Ovary (tissue), 9 donors: ENCODE measurements around the gene DEFB123. TPM values are rescaled to one million over a fixed set of nuclear protein-coding genes. Genes with fewer than 3 reads are reported as not detected.

ENCODE experiments used
- DNase-seq, 5 donors: peaks; one replicate each; pipeline ENCODE4 v3.0.0-alpha.2; 2019 to 2020
- H3K27ac ChIP-seq, 2 donors: fragments of 200-600 bp; one replicate each; pipeline versions ENCODE4 v1.5.1 to v1.8.0; 2019 to 2022
- H3K27me3 ChIP-seq: fragments of 200-600 bp; one replicate; pipeline ENCODE4 v1.8.0; 2022
- H3K36me3 ChIP-seq: fragments of 200-600 bp; sonication (generic); one replicate; pipeline ENCODE4 v1.5.1; 2019
- H3K4me1 ChIP-seq: one replicate; pipeline ENCODE4 v1.8.1; 2013; ENCODE audit warnings: mild to moderate bottlenecking, moderate library complexity; ENCODE audit not compliant: insufficient read depth
- H3K4me3 ChIP-seq: fragments of 200-600 bp; sonication (generic); one replicate; pipeline ENCODE4 v1.5.1; 2017
- H3K9me3 ChIP-seq, 2 donors: fragments of 200-600 bp in 1 of 2; sonication (generic) in 1 of 2; one replicate each; pipeline versions ENCODE4 v1.5.1 to v1.8.1; 2013 to 2019; ENCODE audit warnings: mild to moderate bottlenecking in 1 of 2, moderate library complexity in 1 of 2
- EP300 ChIP-seq: sonication (generic); formaldehyde crosslinking; IDR thresholded peaks from one replicate; pipeline ENCODE4 v1.6.1; 2017; ENCODE audit warnings: antibody characterized with exemption
- POLR2A ChIP-seq: fragments of 450-650 bp; IDR thresholded peaks from one replicate; pipeline ENCODE4 v1.6.1; 2017; ENCODE audit warnings: antibody characterized with exemption, mild to moderate bottlenecking, moderate library complexity
- WGBS, 3 donors: extraction: QIAGEN DNeasy Blood & Tissue Kit in 1 of 3; methylation state at CpG; one replicate each; pipeline versions ENCODE4 v1.1.5 to v1.1.7; 2013 to 2017; 5-methylcytosine and 5-hydroxymethylcytosine counted together
- intact Hi-C, 4 donors: fragments of 100-400 bp; cut with DNase I; formaldehyde crosslinking; loops; one replicate each; pipeline versions ENCODE4 v1.11.0 to v1.15.1; 2022 to 2023
- polyA plus RNA-seq, 2 donors: library from polyadenylated mRNA; stranded (reverse); fragments of 200-250 nt in 1 of 2; fragments of 350-450 nt in 1 of 2; fragmentation: Illumina TruSeq in 1 of 2; extraction: RNeasy Lipid Tissue Mini Kit (QIAGEN cat#74804) in 1 of 2; gene quantifications; one replicate each; pipeline ENCODE4 v1.2.3, GENCODE V29; 2013 to 2014
- total RNA-seq, 7 donors: library from RNA; depleted of rRNA in 2 of 7; stranded (reverse); fragments of >200 nt in 2 of 7; fragmentation: NEBNext Ultra II Directional in 3 of 7; extraction: Animal tissue kit (Norgen Biotek cat#: 25700) in 3 of 7; gene quantifications; one replicate each; pipeline versions ENCODE4 v1.1.0 to v1.2.4, GENCODE V29; 2016 to 2023
- TF ChIP-seq, protein P1 (sequence below), 3 donors: fragments of 450-650 bp in 2 of 3; fragments of 200-600 bp in 1 of 3; IDR thresholded peaks; one replicate each; pipeline versions ENCODE4 v1.5.1 to v1.8.0; 2016 to 2022; ENCODE audit warnings: antibody characterized with exemption in 3 of 3, mild to moderate bottlenecking in 1 of 3
- donor health status: DM: no; HTN: no; CAD: no; lungs with moderate emphysema.
- donor health status: DM: no; HTN: no; CAD: no.
- donor health status: Bipolar disorder and iron deficiency.
- donor health status: DM: yes; HTN: yes; CAD: no.
- donor health status: DM: no; HTN: no; CAD: no.
- donor health status: DM: yes; HTN: yes; CAD: no.

DEFB123 gene
- total and polyA plus RNA-seq, 9 donors, result not detected

DNA sequence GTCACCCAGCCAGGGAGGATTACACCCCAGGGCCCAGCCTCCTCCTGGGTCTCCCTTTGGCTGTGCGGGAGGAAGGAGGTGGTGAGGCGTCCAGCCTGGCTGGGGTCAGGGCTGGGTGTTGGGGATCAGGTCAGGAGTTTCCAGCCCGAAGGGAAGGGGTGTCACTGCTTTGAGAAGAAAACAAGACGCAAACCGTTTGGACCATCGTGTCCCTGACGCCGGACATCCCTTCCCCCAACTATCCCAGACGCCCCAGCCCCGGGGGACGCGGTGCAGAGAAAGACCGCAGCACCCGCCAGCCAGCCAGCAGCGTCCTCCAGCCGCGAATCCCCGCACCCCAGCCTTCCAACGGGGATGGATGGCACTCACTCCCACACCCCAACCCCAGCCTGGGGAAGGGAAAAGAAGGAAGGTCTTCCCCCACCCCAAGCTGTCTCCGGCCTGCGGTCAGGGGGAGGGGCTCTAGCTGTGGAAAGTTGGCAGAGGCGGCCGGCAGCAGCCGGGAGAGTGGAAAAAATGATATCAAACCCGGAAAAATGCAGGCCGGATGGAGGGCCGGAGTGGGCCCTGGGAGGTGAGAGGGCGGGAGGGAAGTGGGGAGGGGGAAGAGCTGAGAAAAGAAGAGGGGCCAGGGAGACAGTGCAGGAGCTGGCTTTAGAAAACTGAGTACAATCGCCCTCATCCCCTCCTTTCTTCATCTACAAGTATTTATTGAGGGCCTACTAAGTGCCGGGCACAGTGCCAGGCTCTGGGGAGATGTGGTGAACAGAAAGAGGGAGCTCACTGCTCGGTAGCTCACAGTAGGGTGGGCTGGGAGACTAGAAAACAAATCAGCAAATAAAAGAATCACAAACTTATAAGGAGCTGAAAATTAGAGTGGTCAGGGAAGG, 45.3 kb downstream of the DEFB123 start:
- Histone ChIP-seq H3K4me1 (peaks cover 2% of the 10 kb centered on the region), H3K36me3 (no peaks in the 10 kb centered on the region), H3K27me3 (no peaks in the 10 kb centered on the region), H3K4me3 (no peak overlapping the region), H3K27ac (peak overlapping the region; percentile 56 to 82), H3K9me3 (no peaks in the 10 kb centered on the region)
- TF ChIP-seq, protein P1, sequence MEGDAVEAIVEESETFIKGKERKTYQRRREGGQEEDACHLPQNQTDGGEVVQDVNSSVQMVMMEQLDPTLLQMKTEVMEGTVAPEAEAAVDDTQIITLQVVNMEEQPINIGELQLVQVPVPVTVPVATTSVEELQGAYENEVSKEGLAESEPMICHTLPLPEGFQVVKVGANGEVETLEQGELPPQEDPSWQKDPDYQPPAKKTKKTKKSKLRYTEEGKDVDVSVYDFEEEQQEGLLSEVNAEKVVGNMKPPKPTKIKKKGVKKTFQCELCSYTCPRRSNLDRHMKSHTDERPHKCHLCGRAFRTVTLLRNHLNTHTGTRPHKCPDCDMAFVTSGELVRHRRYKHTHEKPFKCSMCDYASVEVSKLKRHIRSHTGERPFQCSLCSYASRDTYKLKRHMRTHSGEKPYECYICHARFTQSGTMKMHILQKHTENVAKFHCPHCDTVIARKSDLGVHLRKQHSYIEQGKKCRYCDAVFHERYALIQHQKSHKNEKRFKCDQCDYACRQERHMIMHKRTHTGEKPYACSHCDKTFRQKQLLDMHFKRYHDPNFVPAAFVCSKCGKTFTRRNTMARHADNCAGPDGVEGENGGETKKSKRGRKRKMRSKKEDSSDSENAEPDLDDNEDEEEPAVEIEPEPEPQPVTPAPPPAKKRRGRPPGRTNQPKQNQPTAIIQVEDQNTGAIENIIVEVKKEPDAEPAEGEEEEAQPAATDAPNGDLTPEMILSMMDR (IDR thresholded peaks at IDR 0.05), result no peak
- peak; percentile 26 for TF ChIP-seq POLR2A
- peak; percentile 74 to 84 (median 81) for DNase-seq
- WGBS, 3 donors, result 3 to 9% (median 6%) methylated on average over 22 to 31 of the region's 31 CpGs
- intact Hi-C loops, result no loop called here

DNA sequence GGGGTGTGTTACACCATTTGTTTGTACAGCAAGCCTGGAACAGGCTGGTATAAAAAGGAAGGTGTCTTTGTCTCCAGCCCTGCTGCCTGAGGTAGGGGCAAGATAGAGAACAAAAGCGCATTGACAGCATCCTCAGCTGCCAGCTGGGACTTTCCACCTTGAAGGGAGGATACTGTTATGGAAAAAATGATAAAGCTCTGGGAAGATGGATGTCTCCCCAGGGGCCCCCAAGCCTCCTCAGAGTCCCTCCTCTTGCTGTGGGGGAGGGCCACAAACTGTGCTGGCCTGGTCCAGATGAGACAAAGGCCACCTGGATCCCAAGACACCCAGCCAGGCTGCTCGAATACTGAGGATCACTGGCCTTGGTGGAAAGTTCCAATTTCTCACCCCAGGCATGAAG, 47.7 kb downstream of the DEFB123 start:
- H3K27me3 ChIP-seq, result no peaks in the 10 kb centered on the region
- no peak for DNase-seq
- H3K4me3 ChIP-seq, result no peak overlapping the region
- intact Hi-C loops, result no loop called here
- H3K36me3 ChIP-seq, result no peaks in the 10 kb centered on the region
- WGBS, 3 donors, result 34 to 50% (median 46%) methylated on average over 2 of the region's 2 CpGs
- H3K9me3 ChIP-seq, result no peaks in the 10 kb centered on the region
- TF ChIP-seq EP300 (no peak), POLR2A (no peak)
- TF ChIP-seq, protein P1 (IDR thresholded peaks at IDR 0.05), result no peak
- peaks cover 2% of the 10 kb centered on the region for H3K4me1 ChIP-seq
- H3K27ac ChIP-seq, result peak overlapping the region in 1 of 2 donors; percentile 13

DNA sequence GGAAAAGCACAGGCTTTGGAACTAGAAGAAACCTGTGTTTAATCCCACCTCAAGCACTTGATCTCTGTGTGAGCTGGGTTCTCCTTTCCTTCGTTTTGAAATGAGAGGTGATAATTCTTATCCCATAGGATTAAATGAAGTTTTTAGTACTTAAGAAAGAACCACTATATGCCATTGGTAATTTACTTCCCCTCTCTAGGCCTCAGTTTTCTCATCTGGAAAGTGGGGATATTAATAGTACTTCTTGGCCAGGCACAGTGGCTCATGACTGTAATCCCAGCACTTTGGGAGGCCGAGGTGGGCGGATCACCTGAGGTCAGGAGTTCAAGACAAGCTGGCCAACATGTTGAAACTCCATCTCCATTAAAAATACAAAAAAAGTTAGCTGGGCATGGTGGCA, 48.7 kb downstream of the DEFB123 start:
- TF ChIP-seq POLR2A, result no peak
- TF ChIP-seq, protein P1 (IDR thresholded peaks at IDR 0.05), result no peak
- TF ChIP-seq EP300, result no peak
- Histone ChIP-seq H3K36me3 (no peaks in the 10 kb centered on the region), H3K27me3 (no peaks in the 10 kb centered on the region), H3K4me3 (no peak overlapping the region), H3K4me1 (peaks cover 2% of the 10 kb centered on the region), H3K27ac (no peak overlapping the region), H3K9me3 (no peaks in the 10 kb centered on the region)
- 59 to 74% (median 65%) methylated on average over 3 of the region's 3 CpGs for WGBS, 3 donors
- intact Hi-C loops, result no loop called here
- DNase-seq, result no peak

DNA sequence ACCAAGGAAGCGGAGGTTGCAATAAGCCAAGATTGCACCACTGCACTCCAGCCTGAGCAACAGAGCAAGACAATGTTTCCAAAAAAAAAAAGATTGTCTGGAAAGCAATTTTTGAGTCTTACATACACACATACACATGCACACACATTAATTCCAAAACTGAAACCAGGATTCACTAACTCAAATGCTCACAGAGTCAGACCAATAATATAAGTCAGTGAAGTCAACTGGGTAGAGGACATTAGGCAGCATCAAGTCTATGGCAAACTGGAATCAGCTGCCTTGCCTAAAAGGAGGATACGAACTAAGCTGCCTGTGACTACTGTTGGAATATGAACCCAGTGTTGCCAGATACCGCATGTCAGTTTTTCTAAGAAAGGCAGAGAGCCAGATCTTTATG, 50.3 kb downstream of the DEFB123 start:
- Histone ChIP-seq H3K36me3 (no peaks in the 10 kb centered on the region), H3K27me3 (no peaks in the 10 kb centered on the region), H3K4me1 (no peaks in the 10 kb centered on the region), H3K4me3 (no peak overlapping the region), H3K27ac (no peak overlapping the region), H3K9me3 (no peaks in the 10 kb centered on the region)
- 87 to 96% (median 89%) methylated on average over 3 of the region's 3 CpGs for WGBS, 3 donors
- TF ChIP-seq, protein P1 (IDR thresholded peaks at IDR 0.05), result no peak
- TF ChIP-seq POLR2A, result no peak
- no peak for TF ChIP-seq EP300
- no peak for DNase-seq
- intact Hi-C loops, result no loop called here
